Activated naive CD8-positive, alpha-beta T cell treated with anti-CD3 and anti-CD28 coated beads, Interleukin-2, amount 10 ng/mL, durations not matched to agents 7 days and 5 days (primary cell): Measurements from ENCODE around the gene MUC20. TPM values are rescaled to one million over a fixed set of nuclear protein-coding genes. Genes with fewer than 3 reads are reported as not detected.
"Not testable (repeated sequence)": the region's sequence is repeated elsewhere in the genome, so short reads cannot be mapped to it uniquely, and the experiment has no call there.

Experiments used
- ATAC-seq: fragments of 150-1000 bp; cut with Tn5 transposase; one replicate; pipeline ENCODE4 v1.10.0; 2021; ENCODE audit warnings: low read depth, moderate library complexity
- POLR2A ChIA-PET: fragments of 350-600 bp; sonication (Branson Sonifier 250); formaldehyde crosslinking; loops from one replicate; lab custom pipeline; 2021; ENCODE audit warnings: antibody characterized with exemption; lab: Charles Lee
- DNase-seq: peaks from one replicate; pipeline ENCODE4 v3.0.0; 2021
- H3K27ac Mint-ChIP-seq: one replicate; pipeline ENCODE4 v1.8.0; 2022; ENCODE audit warnings: mild to moderate bottlenecking, mixed read lengths
- H3K27me3 Mint-ChIP-seq: one replicate; pipeline ENCODE4 v1.8.0; 2022; ENCODE audit warnings: mild to moderate bottlenecking, moderate library complexity, mixed read lengths
- H3K36me3 Mint-ChIP-seq: one replicate; pipeline ENCODE4 v1.8.0; 2021; ENCODE audit warnings: mild to moderate bottlenecking, mixed read lengths
- H3K4me1 Mint-ChIP-seq: one replicate; pipeline ENCODE4 v1.8.0; 2021; ENCODE audit warnings: mixed read lengths
- H3K4me3 Mint-ChIP-seq: one replicate; pipeline ENCODE4 v1.8.0; 2022; ENCODE audit warnings: mild to moderate bottlenecking, moderate library complexity, mixed read lengths
- H3K9me3 Mint-ChIP-seq: one replicate; pipeline ENCODE4 v1.8.0; 2021; ENCODE audit warnings: mixed read lengths
- total RNA-seq, 2 experiments: library from RNA; stranded (reverse); gene quantifications; one replicate each; pipeline ENCODE4 v1.2.3, GENCODE V29; 2021

Gene MUC20
- total RNA-seq, 2 experiments from 2014 or later: 3.0 to 3.1 TPM

DNA sequence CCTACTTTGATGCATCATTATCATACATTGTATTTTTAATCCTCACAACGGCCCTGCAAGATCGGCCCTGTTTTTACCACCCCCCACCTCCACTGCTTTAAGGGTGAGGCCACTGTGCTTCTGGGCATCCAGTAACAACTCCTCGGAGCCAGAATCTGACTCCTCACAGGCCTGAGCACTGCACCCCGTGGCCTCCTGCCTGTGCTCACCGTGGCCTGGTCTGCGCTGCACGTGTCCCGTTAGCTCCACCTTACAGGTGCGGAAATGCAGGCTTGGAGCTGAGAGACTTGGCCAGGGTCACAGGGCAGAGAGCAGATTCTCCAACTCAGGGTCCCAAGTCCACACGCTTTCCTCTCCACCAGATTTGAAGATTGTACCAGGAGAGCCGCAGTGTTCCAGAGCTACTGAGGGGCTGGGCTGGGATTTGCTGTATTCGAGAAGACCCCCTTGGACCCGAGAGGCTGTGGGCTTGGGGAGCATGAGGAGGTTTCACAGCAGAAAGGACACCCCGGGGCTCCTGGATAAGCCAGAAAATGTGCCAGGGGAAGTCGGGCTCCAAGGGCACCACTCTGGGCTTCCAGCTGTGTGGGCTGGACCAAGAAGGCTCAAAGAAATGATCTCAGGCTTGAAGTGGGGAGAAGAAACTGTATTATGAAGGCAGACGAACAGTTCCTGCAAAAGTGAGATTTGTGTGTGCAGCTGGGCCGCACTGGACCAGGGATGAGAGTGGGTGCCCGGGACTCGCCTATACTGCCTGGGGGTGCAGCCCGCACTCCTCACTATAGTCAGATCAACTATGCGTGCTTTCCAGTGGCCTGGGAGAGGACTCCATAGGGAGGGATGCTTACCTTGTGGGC is 1.6 kb downstream of the MUC20 start:
- H3K27ac Mint-ChIP-seq, H3K36me3 Mint-ChIP-seq, DNase-seq, H3K4me3 Mint-ChIP-seq, ATAC-seq, POLR2A ChIA-PET, H3K4me1 Mint-ChIP-seq, H3K9me3 Mint-ChIP-seq: not testable (repeated sequence)
- H3K27me3 Mint-ChIP-seq: peaks cover 16% of the 10 kb centered on the region

DNA sequence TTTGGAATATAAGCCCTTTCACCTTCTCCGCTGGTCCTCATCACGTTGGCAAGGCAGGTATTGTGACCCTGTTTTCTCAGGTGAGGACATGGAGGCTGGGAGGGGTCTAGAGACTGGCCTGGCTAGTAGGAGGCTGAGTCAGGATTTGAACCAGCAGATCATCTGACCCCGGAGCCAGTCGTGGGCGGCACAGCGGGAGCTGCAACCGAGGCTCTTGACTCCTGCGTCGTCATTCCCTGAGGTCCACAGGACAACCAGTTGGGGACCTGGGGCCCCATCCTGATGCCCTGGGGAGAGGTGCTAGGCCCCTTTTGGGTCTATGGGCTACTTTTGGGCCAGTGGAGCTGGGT is 2.2 kb downstream of the MUC20 start:
- H3K4me3 Mint-ChIP-seq, DNase-seq, ATAC-seq, H3K9me3 Mint-ChIP-seq, H3K27ac Mint-ChIP-seq, H3K36me3 Mint-ChIP-seq, H3K4me1 Mint-ChIP-seq, POLR2A ChIA-PET: not testable (repeated sequence)
- H3K27me3 Mint-ChIP-seq: peaks cover 11% of the 10 kb centered on the region

DNA sequence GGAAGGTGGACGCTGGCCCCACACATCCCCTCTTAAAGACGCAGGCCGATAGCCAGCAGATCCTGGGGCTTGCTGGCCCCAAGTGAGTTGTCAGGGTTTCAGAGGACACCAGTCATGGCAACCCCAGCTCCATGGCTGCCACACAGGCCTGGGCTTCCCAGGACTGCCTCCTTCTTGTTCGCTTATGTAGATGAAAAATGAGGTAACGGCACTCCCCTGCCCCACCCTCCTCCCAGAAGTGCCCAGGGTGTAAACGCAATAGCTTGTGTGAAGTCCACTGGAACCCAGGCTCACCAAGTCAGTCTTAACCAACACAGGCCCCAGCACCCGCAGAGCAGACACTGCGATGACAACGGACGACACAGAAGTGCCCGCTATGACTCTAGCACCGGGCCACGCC is 3.6 kb downstream of the MUC20 start:
- H3K27ac Mint-ChIP-seq, POLR2A ChIA-PET, H3K27me3 Mint-ChIP-seq, H3K4me3 Mint-ChIP-seq, DNase-seq, H3K9me3 Mint-ChIP-seq, H3K36me3 Mint-ChIP-seq, ATAC-seq, H3K4me1 Mint-ChIP-seq: not testable (repeated sequence)

DNA sequence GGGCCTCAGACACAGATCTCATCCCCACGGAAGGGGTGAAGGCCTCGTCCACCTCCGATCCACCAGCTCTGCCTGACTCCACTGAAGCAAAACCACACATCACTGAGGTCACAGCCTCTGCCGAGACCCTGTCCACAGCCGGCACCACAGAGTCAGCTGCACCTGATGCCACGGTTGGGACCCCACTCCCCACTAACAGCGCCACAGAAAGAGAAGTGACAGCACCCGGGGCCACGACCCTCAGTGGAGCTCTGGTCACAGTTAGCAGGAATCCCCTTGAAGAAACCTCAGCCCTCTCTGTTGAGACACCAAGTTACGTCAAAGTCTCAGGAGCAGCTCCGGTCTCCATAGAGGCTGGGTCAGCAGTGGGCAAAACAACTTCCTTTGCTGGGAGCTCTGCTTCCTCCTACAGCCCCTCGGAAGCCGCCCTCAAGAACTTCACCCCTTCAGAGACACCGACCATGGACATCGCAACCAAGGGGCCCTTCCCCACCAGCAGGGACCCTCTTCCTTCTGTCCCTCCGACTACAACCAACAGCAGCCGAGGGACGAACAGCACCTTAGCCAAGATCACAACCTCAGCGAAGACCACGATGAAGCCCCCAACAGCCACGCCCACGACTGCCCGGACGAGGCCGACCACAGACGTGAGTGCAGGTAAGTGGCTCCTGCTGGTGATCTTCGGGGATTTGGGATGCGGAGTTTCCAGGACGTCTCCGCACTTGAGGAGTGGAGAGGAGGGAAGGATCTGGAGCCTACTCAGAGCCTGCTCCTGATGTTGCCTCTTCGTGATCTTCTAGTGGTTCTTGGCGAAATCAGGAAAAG is 5.3 kb downstream of the MUC20 start:
- H3K36me3 Mint-ChIP-seq, POLR2A ChIA-PET, ATAC-seq, DNase-seq, H3K4me1 Mint-ChIP-seq, H3K27ac Mint-ChIP-seq, H3K27me3 Mint-ChIP-seq, H3K9me3 Mint-ChIP-seq, H3K4me3 Mint-ChIP-seq: not testable (repeated sequence)

DNA sequence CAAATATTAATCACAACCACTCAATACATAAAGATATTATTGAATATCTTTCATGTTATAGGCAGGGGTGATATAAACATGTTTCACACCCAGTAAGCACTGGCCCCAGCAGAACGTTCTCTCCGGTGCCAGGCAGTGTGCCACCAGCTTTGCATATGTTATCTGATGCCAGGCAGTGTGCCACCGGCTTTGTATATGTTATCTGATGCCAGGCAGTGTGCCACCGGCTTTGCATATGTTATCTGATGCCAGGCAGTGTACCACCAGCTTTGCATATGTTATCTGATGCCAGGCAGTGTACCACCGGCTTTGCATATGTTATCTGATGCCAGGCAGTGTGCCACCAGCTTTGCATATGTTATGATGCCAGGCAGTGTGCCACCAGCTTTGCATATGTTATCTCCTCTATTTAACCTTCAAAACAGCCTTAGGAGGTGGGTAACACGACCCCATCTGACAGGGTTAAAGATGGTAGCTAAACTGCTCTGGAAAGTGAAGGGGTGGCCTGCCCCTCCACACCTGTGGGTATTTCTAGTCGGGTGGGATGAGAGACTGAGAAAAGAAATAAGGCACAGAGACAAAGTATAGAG is 6.9 kb downstream of the MUC20 start:
- POLR2A ChIA-PET: no interaction called here
- H3K4me3 Mint-ChIP-seq: no peak overlapping the region
- H3K4me1 Mint-ChIP-seq: no peaks in the 10 kb centered on the region
- H3K9me3 Mint-ChIP-seq: no peaks in the 10 kb centered on the region
- H3K36me3 Mint-ChIP-seq: no peaks in the 10 kb centered on the region
- no peak overlapping the region for H3K27ac Mint-ChIP-seq
- ATAC-seq: no peak
- DNase-seq: no peak
- peaks cover 3% of the 10 kb centered on the region for H3K27me3 Mint-ChIP-seq

DNA sequence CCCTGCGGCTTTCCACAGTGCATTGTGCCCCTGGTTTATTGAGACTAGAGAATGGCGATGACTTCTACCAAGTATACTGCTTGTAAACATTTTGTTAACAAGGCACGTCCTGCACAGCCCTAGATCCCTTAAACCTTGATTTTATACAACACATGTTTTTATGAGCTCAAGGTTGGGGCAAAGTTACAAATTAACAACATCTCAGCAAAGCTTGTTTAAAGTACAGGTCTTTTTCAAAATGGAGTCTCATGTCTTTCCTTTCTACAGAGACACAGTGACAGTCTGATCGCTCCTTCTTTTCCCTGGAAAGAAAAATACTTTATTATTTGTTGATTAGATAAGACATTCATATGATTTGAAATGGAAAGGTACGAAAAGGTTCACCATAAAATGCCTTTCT is 8.0 kb downstream of the MUC20 start:
- H3K27ac Mint-ChIP-seq, H3K36me3 Mint-ChIP-seq, ATAC-seq, DNase-seq, H3K9me3 Mint-ChIP-seq, H3K4me3 Mint-ChIP-seq, H3K27me3 Mint-ChIP-seq, POLR2A ChIA-PET, H3K4me1 Mint-ChIP-seq: not testable (repeated sequence)

DNA sequence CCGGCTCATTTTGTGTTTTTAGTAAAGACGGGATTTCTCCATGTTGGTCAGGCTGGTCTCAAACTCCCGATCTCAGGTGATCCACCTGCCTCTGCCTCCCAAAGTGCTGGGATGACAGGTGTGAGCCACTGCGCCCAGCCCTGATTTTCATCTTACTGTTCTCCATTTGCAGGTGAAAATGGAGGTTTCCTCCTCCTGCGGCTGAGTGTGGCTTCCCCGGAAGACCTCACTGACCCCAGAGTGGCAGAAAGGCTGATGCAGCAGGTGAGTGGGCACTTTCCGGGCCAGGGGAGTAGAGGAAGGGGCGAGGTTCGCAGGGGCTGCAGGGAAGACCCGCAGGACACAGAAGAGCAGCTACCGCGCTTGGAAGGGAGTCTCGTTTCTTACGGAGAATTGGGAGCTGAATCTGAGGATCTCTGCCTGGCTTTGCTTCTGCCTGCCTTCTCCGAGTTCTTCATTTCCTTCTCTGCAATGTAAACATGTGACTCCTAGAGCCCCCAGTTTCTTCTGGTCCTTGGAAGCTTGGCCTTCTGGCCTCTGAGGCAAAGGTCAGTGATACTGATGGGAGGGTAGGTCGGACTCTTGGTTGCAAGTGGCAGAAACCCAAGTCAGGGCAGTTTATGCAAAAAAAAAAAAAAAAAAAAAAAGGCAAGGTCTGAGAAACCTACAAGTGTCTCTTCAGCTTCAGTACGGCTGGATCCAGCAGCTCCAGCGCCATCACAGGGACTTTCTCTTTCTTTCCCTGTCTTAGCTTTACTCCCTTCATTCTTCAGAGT is 8.9 kb downstream of the MUC20 start:
- Mint-ChIP-seq H3K4me3 (no peak overlapping the region), H3K36me3 (no peaks in the 10 kb centered on the region), H3K27me3 (peaks cover 3% of the 10 kb centered on the region), H3K27ac (no peak overlapping the region), H3K9me3 (no peaks in the 10 kb centered on the region), H3K4me1 (no peaks in the 10 kb centered on the region)
- DNase-seq (no peak), ATAC-seq (no peak)
- POLR2A ChIA-PET: interaction anchor here (0.6 kb wide), 2 partner anchors 9 to 27 kb away, joined by 3 to 4 read pairs; partner anchors contain the start of gene MUC20

DNA sequence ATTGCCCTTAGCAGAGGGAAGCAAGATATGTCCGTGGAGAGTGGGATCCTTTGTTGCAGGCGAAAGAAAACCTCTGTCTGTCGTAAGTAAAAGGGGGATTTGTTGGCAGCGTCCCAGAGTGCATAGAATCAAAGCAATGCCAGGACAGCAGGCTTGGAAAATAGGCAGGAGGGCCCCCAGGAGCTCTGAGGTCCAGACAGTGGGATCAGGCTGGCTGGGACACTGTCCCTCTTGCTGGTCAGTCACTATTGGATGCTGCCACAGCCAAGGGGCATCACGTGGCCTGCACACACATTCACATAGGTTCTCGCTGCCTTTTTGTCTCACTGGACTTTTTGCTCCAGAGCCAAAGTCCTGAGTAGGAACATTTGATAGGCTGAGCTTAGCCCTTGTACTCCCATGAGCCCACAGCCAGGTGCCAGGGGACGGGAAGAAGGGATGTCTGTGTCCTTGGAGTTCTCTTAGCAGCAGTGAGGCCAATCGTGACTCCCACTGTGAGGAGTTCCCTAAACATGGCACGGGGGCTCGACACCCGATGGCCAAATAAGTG is 10.7 kb downstream of the MUC20 start:
- peaks cover 3% of the 10 kb centered on the region for H3K27me3 Mint-ChIP-seq
- H3K4me3 Mint-ChIP-seq: no peak overlapping the region
- no peak for ATAC-seq
- no peaks in the 10 kb centered on the region for H3K4me1 Mint-ChIP-seq
- no peaks in the 10 kb centered on the region for H3K9me3 Mint-ChIP-seq
- no peak for DNase-seq
- H3K27ac Mint-ChIP-seq: no peak overlapping the region
- POLR2A ChIA-PET: interaction anchor here (0.6 kb wide), 1 partner anchor 102 kb away, joined by 4 read pairs; no protein-coding TSS in a partner anchor
- H3K36me3 Mint-ChIP-seq: no peaks in the 10 kb centered on the region

DNA sequence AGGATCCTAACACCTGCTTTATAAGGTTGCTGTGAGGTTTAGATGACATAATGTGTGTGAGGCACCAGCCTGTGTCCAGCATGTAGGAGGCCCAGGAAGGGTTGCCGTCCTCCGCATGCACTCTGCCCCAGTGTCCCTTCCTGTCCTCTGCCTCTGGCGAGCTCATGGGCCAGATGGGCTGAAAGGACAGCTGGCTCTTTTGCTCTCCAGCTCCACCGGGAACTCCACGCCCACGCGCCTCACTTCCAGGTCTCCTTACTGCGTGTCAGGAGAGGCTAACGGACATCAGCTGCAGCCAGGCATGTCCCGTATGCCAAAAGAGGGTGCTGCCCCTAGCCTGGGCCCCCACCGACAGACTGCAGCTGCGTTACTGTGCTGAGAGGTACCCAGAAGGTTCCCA is 12.2 kb downstream of the MUC20 start:
- no peak overlapping the region for H3K27ac Mint-ChIP-seq
- H3K27me3 Mint-ChIP-seq: peaks cover 2% of the 10 kb centered on the region
- H3K9me3 Mint-ChIP-seq: no peaks in the 10 kb centered on the region

DNA sequence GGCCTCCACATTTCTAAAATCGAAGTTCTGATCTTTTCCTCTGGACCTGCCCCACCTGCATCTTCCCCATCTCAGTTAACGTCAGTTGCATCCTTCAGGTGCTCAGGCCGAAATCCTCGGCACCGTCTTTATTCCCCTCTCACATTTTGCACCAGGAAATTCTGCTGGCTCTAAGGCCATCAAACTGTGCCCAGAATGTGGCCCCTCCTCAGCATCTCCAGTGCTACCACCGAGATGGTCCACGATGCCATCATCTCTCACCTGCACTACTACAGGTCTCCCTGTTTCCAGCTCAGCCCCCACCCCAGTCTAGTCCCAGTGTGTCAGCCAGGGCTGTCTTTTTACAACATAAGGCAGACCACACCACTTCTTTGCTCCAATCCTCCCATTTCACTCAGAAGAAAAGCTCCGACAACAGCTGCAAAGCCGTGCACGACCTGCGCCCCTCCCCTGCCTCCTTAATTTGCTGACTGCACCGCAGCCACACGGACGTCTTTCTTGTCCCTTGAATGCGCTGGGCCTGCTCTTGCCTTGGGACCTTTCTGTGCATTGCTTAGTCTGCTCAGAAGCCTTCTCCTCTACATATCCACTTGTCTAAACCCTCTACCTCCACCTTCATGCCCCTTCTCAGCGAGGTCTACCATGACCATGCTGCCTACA is 14.4 kb downstream of the MUC20 start:
- no peaks in the 10 kb centered on the region for H3K36me3 Mint-ChIP-seq
- POLR2A ChIA-PET: no interaction called here
- H3K4me1 Mint-ChIP-seq: no peaks in the 10 kb centered on the region
- no peaks in the 10 kb centered on the region for H3K27me3 Mint-ChIP-seq
- no peak overlapping the region for H3K27ac Mint-ChIP-seq
- H3K9me3 Mint-ChIP-seq: no peaks in the 10 kb centered on the region
- no peak overlapping the region for H3K4me3 Mint-ChIP-seq
- ATAC-seq (no peak), DNase-seq (no peak)

More for the DNA sequence above, 12.2 kb downstream of the MUC20 start:
- no peak for DNase-seq
- H3K36me3 Mint-ChIP-seq: no peaks in the 10 kb centered on the region
- POLR2A ChIA-PET: no interaction called here
- no peak for ATAC-seq
- no peaks in the 10 kb centered on the region for H3K4me1 Mint-ChIP-seq
- no peak overlapping the region for H3K4me3 Mint-ChIP-seq

DNA sequence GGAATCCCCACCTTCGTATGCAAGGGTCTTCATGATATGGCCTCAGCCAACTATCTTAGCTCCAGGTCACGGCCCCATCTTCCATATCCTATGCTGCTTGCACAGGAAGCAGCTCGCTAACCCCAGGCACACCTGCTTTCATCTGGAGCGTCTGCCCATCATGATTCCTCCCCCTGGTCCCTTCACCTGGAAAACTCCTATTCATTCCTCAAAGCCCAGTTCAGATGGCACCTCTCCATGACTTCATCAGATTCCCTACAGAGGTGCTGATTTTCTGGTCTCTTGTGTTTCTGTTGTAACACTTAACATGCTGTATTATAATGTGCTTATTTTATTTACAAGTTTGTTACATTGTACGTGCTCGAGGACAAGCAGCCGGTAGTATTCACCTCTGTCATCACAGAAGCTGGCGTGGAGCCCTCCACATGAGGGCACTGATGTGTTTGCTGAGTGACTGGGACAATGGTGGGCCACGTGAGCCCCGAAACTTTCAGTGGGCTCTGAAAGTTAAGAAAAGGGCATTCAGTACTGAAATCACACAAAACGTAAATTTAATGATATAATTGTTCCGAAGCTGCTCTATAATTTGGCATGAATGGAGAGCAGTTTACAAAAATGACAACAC is 16.2 kb downstream of the MUC20 start:
- Mint-ChIP-seq H3K4me1 (no peaks in the 10 kb centered on the region), H3K27ac (no peak overlapping the region), H3K9me3 (no peaks in the 10 kb centered on the region), H3K36me3 (no peaks in the 10 kb centered on the region), H3K27me3 (peaks cover 4% of the 10 kb centered on the region), H3K4me3 (no peak overlapping the region)
- ATAC-seq (no peak), DNase-seq (no peak)
- POLR2A ChIA-PET: no interaction called here

DNA sequence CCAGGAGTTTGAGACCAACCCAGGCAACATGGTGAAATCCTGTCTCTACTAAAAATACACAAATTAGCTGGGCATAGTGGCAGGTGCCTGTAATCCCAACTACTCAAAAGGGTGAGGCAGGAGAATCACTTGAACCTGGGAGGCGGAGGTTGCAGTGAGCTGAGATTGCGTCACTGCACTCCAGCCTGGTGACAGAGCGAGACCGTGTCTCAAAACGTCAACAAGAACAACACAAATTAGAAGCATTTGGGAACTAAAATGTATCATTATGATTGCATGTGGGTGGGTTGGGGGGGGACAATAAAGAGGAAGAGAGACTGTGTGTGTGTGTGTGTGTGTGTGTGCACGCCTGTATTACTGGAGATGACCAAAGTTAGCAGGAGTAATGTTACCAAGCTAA is 17.0 kb downstream of the MUC20 start:
- H3K27ac Mint-ChIP-seq, POLR2A ChIA-PET, H3K4me1 Mint-ChIP-seq, H3K9me3 Mint-ChIP-seq, H3K36me3 Mint-ChIP-seq, H3K4me3 Mint-ChIP-seq, DNase-seq, H3K27me3 Mint-ChIP-seq, ATAC-seq: not testable (repeated sequence)
